Thymus (tissue), 11 donors: ENCODE measurements around the gene GCC2. TPM values are rescaled to one million over a fixed set of nuclear protein-coding genes. Genes with fewer than 3 reads are reported as not detected.
"Not testable (repeated sequence)": the region's sequence is repeated elsewhere in the genome, so short reads cannot be mapped to it uniquely, and the experiment has no call there.

Experiments used
- DNase-seq, 9 donors: peaks; one replicate each; pipeline ENCODE4 v3.0.0-alpha.2; 2013; ENCODE audit warnings: low spot score in 9 of 9, low read depth in 6 of 9, missing footprints in 1 of 9
- H3K27ac ChIP-seq, 2 donors: one replicate each; pipeline ENCODE4 v1.5.1; 2013; ENCODE audit warnings: control low read depth in 1 of 2, low read depth in 1 of 2, low read length in 1 of 2, mild to moderate bottlenecking in 1 of 2, moderate library complexity in 1 of 2
- H3K27me3 ChIP-seq, 2 donors: one replicate each; pipeline ENCODE4 v1.5.1; 2013; ENCODE audit warnings: low read length in 1 of 2; ENCODE audit not compliant: control insufficient read depth in 2 of 2, insufficient read depth in 1 of 2
- H3K36me3 ChIP-seq, 2 donors: one replicate each; pipeline ENCODE4 v1.5.1; 2013; ENCODE audit warnings: low read length in 1 of 2, mild to moderate bottlenecking in 1 of 2, moderate library complexity in 1 of 2; ENCODE audit not compliant: control insufficient read depth in 2 of 2, insufficient read depth in 2 of 2
- H3K4me1 ChIP-seq, 2 donors: one replicate each; pipeline ENCODE4 v1.5.1; 2013; ENCODE audit warnings: low read length in 2 of 2; ENCODE audit not compliant: control insufficient read depth in 2 of 2, insufficient read depth in 2 of 2
- H3K4me3 ChIP-seq, 2 donors: one replicate each; pipeline ENCODE4 v1.5.1; 2013; ENCODE audit warnings: low read length in 2 of 2, control low read depth in 1 of 2, mild to moderate bottlenecking in 1 of 2
- H3K9me3 ChIP-seq, 2 donors: one replicate each; pipeline ENCODE4 v1.5.1; 2013; ENCODE audit warnings: low read length in 1 of 2, mild to moderate bottlenecking in 1 of 2; ENCODE audit not compliant: control insufficient read depth in 2 of 2, insufficient read depth in 1 of 2
- WGBS: extraction: QIAGEN DNeasy Blood & Tissue Kit; methylation state at CpG from one replicate; pipeline ENCODE4 v1.1.7; 2013; 5-methylcytosine and 5-hydroxymethylcytosine counted together
- polyA plus RNA-seq: library from polyadenylated mRNA; stranded (reverse); fragments of 200-250 nt; gene quantifications from one replicate; pipeline ENCODE4 v1.2.3, GENCODE V29; 2013
- total RNA-seq: library from RNA; stranded (reverse); fragments of 120-200 nt; gene quantifications from one replicate; pipeline ENCODE4 v1.2.4, GENCODE V29; 2013
- donor health status: healthy.

GCC2 gene
- total and polyA plus RNA-seq, 2 donors, result 20.7 to 31.9 TPM

DNA sequence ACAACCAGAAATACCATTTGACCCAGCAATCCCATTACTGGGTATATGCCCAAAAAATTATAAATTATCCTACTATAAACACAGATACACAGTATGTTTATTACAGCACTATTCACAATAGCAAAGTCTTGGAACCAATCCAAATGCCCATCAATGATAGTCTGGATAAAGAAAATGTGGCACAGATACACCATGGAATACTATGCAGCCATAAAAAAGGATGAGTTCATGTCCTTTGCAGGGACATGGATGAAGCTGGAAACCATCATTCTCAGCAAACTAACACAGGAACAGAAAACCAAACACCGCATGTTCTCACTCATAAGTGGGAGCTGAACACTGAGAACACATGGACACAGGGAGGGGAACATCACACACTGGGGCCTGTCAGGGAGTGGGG is 13.4 kb upstream of the GCC2 start:
- not testable (repeated sequence) for H3K4me3 ChIP-seq, H3K9me3 ChIP-seq, H3K27ac ChIP-seq, H3K4me1 ChIP-seq, DNase-seq, H3K36me3 ChIP-seq, H3K27me3 ChIP-seq
- 94% methylated on average over 1 of the region's 1 CpG for WGBS

DNA sequence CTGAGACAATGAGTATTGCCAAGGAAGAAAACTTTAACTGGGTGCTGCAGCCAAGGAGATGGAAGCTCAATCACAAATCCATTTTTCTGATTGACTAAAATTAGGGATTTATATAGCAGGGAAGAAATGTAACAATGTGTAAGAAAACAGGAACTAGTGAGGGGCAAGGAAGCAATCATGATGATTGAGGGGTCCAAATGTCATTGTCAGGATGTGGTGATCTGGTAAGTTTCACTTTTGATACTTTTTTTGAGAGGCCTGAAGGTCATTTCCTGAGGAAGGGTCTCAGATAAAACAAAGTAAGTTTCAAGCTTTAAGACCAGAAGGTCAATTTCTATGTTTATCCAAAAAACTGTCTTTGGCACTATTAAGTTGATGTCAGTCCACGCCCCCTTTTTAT is 12.0 kb upstream of the GCC2 start:
- no peak overlapping the region for H3K4me3 ChIP-seq
- no peaks in the 10 kb centered on the region for H3K27me3 ChIP-seq
- WGBS, result 98% methylated on average over 1 of the region's 1 CpG
- no peaks in the 10 kb centered on the region for H3K4me1 ChIP-seq
- H3K36me3 ChIP-seq, result no peaks in the 10 kb centered on the region
- H3K9me3 ChIP-seq, result no peaks in the 10 kb centered on the region
- no peak for DNase-seq
- H3K27ac ChIP-seq, result no peak overlapping the region

DNA sequence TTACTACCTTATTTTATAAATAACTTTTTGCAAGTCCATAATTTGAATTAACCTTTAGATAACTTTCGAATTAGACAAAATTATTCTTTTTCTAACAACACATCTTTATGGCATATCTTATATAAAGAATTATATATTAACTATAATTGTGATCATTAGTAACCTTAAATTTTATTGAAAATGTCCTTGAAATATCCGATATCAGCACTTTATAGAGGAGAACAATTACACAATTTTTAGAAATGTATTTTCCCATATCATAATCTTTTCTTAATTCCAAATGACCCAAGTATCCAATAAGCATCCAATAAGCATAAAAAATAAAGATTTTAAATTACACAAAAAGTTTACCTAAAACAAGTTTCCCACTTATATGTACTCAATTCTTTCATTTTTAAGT is 7.3 kb upstream of the GCC2 start:
- H3K4me1 ChIP-seq, result no peaks in the 10 kb centered on the region
- H3K27me3 ChIP-seq, result no peaks in the 10 kb centered on the region
- DNase-seq, result no peak
- H3K27ac ChIP-seq, result no peak overlapping the region
- no peaks in the 10 kb centered on the region for H3K9me3 ChIP-seq
- no peaks in the 10 kb centered on the region for H3K36me3 ChIP-seq
- 97% methylated on average over 2 of the region's 2 CpGs for WGBS
- H3K4me3 ChIP-seq, result no peak overlapping the region

DNA sequence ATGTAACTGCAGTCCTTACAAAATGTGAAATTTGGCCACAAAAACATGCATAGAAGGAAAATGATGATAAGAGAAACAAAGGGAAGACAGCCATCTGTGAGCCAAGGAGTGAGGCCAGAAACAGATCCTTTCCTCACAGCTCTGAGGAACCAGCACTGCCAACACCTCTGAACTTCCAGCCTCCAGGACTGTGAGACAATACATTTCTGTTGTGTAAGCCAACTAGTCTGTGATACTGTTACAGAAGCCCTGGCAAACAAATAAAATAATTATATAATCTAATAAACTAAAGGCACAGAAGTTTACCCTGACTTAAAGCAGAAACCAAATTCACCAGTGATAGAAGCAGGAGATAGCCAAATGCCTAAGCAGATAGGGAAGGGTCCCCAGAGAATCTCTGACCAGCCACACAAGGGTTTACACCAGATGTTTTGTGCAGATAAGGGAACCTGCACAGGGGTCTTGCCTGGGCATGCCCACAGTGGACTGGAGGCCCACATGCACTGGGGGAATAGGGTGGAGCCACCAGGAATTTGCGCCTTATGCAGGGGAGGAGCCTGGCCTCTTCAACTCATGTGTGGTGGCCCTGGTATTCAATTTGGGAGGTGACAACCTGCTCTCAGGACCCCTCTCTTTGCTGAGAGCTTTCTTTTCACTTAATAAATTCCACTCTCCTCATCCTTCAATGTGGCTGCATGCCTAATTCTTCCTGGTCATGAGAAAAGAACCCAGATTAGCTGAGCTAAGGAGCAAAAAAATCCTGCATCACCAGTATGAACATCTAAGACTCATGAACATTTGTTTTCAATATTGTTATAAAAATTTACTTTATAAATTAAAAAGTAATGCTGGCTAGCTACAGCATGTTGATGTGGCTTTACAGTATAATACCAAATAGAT is 3.8 kb upstream of the GCC2 start:
- peaks cover 5 to 11% of the 10 kb centered on the region in 2 donors for H3K4me1 ChIP-seq
- no peak overlapping the region for H3K27ac ChIP-seq
- H3K4me3 ChIP-seq, result no peak overlapping the region
- no peaks in the 10 kb centered on the region for H3K9me3 ChIP-seq
- no peak for DNase-seq
- no peaks in the 10 kb centered on the region for H3K36me3 ChIP-seq
- 100% methylated on average over 1 of the region's 1 CpG for WGBS
- no peaks in the 10 kb centered on the region for H3K27me3 ChIP-seq

DNA sequence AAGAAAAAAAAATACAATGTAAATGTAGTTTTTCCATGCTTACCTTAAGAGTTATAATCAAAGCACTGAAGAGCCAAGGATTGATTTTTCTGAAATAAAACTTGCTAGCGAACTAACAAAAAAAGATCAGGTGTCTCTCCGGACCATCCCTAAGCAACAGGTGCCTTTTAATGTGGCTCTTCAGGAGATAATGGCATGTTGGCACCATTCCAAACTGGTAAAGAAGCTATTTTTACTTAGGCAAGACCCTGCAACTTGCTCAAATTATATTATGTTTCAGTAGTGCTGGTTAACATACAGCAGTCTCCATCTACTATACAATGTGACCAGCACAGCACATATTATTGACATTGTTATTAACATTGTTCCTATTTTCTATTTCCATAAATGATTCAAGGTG is 2.3 kb upstream of the GCC2 start:
- Histone ChIP-seq H3K9me3 (no peaks in the 10 kb centered on the region), H3K36me3 (peaks cover 0 to 7% of the 10 kb centered on the region in 2 donors), H3K4me1 (peaks cover 8 to 14% of the 10 kb centered on the region in 2 donors), H3K4me3 (no peak overlapping the region), H3K27me3 (no peaks in the 10 kb centered on the region), H3K27ac (no peak overlapping the region)
- 94% methylated on average over 2 of the region's 2 CpGs for WGBS
- DNase-seq, result no peak

DNA sequence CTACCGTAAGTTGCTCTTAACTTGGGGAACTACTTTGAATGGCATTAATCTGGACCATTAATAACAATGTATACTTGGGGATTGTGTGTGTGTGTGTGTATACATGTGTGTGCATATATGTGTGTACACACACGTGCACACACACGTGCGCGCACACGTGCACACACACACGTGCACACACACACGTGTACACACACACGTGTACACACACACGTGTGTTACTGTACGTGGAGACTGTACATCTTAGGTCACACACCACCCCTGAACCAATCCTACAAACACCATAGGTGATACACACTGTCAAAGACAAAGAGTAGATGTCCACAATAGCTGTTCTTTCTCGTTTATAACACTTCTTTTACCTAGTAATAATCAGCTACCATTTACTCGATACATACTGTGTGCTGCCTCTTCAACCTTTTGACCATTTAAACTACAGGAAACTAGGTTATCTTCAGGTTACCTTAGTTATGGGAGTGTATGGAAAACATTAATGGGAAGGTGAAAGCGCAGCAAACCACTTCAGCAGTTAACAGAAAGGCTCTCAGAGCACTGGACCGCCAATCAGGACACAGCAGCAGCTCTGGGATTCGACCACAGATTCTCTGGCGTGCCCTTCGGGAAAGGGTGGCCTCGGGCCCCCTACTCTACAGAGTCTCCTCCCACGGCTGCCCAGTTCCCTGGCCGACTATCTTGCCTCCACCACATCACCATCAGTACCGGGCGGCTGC is 894 bp upstream of the GCC2 start:
- Histone ChIP-seq H3K27ac (peak overlapping the region in 1 of 2 donors; percentile 86), H3K27me3 (no peaks in the 10 kb centered on the region), H3K4me3 (peak overlapping the region; percentile 89 to 93), H3K9me3 (no peaks in the 10 kb centered on the region), H3K36me3 (peaks cover 5 to 19% of the 10 kb centered on the region in 2 donors), H3K4me1 (peaks cover 8 to 14% of the 10 kb centered on the region in 2 donors)
- DNase-seq, result no peak
- 58% methylated on average over 23 of the region's 23 CpGs for WGBS

DNA sequence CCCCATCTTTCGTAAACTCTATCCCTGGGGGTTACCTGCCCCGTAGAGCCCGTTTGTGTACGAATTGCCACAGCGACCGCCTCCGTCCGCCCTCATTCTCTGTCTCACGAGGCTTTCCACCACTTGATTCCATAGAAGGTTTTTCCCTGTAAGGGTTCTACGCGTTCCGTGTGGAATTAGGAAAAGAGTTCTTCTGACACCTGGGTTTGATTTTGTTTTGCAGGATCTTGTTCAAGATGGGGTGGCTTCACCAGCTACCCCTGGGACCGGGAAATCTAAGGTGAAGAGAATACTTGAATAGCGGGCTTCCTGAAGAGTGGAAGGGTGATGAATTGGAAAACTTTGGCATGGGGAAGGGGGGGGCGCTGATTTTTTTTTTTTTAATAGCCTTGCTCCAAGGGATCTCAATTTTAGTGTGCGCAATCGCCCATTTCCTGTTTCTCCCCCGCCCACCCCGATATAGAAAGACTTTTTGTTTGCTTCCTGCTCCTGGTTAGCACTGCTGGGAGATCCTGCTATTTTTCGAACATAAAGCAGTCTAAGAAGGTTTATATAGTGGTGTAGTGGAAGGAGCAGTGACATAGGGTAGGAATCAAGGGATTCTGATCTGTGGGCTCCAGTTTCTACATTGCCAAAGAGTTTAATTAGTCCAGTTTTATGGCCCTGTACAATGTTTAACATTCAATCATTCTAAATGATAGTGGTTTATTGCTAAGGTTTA is 564 bp downstream of the GCC2 start:
- peaks cover 5 to 29% of the 10 kb centered on the region in 2 donors for H3K36me3 ChIP-seq
- H3K4me1 ChIP-seq, result peaks cover 8 to 14% of the 10 kb centered on the region in 2 donors
- peak in 8 of 9 donors; percentile 7 to 54 (median 38) for DNase-seq
- peak overlapping the region; percentile 89 to 93 for H3K4me3 ChIP-seq
- peak overlapping the region; percentile 94 to 98 for H3K27ac ChIP-seq
- no peaks in the 10 kb centered on the region for H3K9me3 ChIP-seq
- under 1% methylated on average over 20 of the region's 20 CpGs for WGBS
- no peaks in the 10 kb centered on the region for H3K27me3 ChIP-seq

DNA sequence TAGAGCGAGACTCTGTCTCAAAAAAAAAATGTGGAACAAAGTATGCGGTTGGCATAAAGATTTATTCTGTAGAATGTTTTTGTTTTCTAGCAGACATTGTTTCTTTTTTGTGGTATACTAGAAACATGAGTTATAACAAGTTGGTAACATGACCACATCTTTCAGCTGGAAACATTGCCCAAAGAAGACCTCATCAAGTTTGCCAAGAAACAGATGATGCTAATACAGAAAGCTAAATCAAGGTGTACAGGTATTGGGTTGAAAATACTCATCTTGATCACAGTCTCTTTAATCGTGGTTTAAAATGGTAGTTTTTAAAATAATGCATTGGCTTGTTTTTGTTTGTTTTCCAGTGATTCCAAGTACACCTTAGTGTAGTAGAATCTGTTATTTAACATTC is 1.9 kb downstream of the GCC2 start:
- Histone ChIP-seq H3K27me3 (no peaks in the 10 kb centered on the region), H3K4me3 (no peak overlapping the region), H3K4me1 (peaks cover 8 to 14% of the 10 kb centered on the region in 2 donors), H3K9me3 (no peaks in the 10 kb centered on the region), H3K36me3 (peaks cover 9 to 39% of the 10 kb centered on the region in 2 donors), H3K27ac (no peak overlapping the region)
- 94% methylated on average over 3 of the region's 3 CpGs for WGBS
- DNase-seq, result no peak
